Transverse colon (tissue), 4 donors: ENCODE measurements around the gene DEFB118. TPM values are rescaled to one million over a fixed set of nuclear protein-coding genes. Genes with fewer than 3 reads are reported as not detected.

Experiments used
- DNase-seq: peaks from one replicate; pipeline ENCODE4 v3.0.0-alpha.2; 2019
- H3K27ac ChIP-seq, 4 donors: fragments of 200-600 bp; sonication (generic); 2 replicates each; pipeline ENCODE4 v1.5.1; 2016 to 2018; ENCODE audit warnings: inconsistent platforms in 4 of 4
- H3K27me3 ChIP-seq: fragments of 200-600 bp; sonication (generic); 2 replicates; pipeline ENCODE4 v1.5.1; 2017; ENCODE audit warnings: inconsistent platforms
- H3K36me3 ChIP-seq, 4 donors: fragments of 200-600 bp; sonication (generic); 2 replicates each; pipeline ENCODE4 v1.5.1; 2017 to 2019; ENCODE audit warnings: inconsistent platforms in 4 of 4
- H3K4me1 ChIP-seq, 4 donors: fragments of 200-600 bp; sonication (generic); 2 replicates each; pipeline ENCODE4 v1.5.1; 2017 to 2020; ENCODE audit warnings: inconsistent platforms in 4 of 4
- H3K4me3 ChIP-seq, 4 donors: fragments of 200-600 bp; sonication (generic); 1 replicate in 1 of 4; 2 replicates in 3 of 4; pipeline versions ENCODE4 v1.5.1 to v1.6.1; 2017 to 2019; ENCODE audit warnings: inconsistent platforms in 4 of 4
- H3K9me3 ChIP-seq, 2 donors: fragments of 200-600 bp; sonication (generic); 2 replicates each; pipeline ENCODE4 v1.5.1; 2017 to 2019; ENCODE audit warnings: inconsistent platforms in 2 of 2
- CTCF ChIP-seq, 5 experiments: fragments of 200-600 bp in 3 of 5; fragments of 450-650 bp in 2 of 5; sonication (generic) in 3 of 5; IDR thresholded peaks; 1 replicate in 2 of 5; 2 replicates in 3 of 5; pipeline ENCODE4 v1.5.1; 2016 to 2017; ENCODE audit warnings: antibody characterized with exemption in 5 of 5, inconsistent platforms in 3 of 5, mild to moderate bottlenecking in 2 of 5, moderate library complexity in 1 of 5
- EP300 ChIP-seq: sonication (generic); formaldehyde crosslinking; IDR thresholded peaks from one replicate; pipeline ENCODE4 v1.6.1; 2017; ENCODE audit warnings: antibody characterized with exemption, low read depth
- POLR2A ChIP-seq: fragments of 450-650 bp; IDR thresholded peaks from one replicate; pipeline ENCODE4 v1.6.1; 2016; ENCODE audit warnings: antibody characterized with exemption, mild to moderate bottlenecking, moderate library complexity
- POLR2AphosphoS5 ChIP-seq, 3 donors: sonication (generic); formaldehyde crosslinking; IDR thresholded peaks; one replicate each; pipeline ENCODE4 v1.6.1; 2016; ENCODE audit warnings: antibody characterized with exemption in 3 of 3
- WGBS, 2 donors: methylation state at CpG; one replicate each; pipeline ENCODE4 v1.1.5; 2018; ENCODE audit warnings: low coverage in 1 of 2; 5-methylcytosine and 5-hydroxymethylcytosine counted together
- in situ Hi-C, 4 donors: fragments of 200-750 bp; cut with MboI; loops; one replicate each; pipeline versions ENCODE4 v1.15.0 to v1.15.1; 2017; ENCODE audit warnings: low sequenced_read_pairs in 3 of 4, low pct_ligation_motif_present in 1 of 4, low pct_unique_long_range_greater_than_20kb in 1 of 4
- intact Hi-C: fragments of 100-400 bp; cut with DNase I; formaldehyde crosslinking; loops from one replicate; pipeline ENCODE4 v1.15.1; 2023; ENCODE audit warnings: low total_unique reads
- total RNA-seq, 4 donors: library from RNA; depleted of rRNA; stranded (reverse); fragments of >200 nt; gene quantifications; one replicate each; pipeline ENCODE4 v1.1.0, GENCODE V29; 2016

The DEFB118 gene
- total RNA-seq, 4 donors from 2014 or later: not detected

- Histone ChIP-seq H3K27me3 (no peaks in the 10 kb centered on the region), H3K4me3 (no peak overlapping the region), H3K27ac (no peak overlapping the region), H3K36me3 (no peaks in the 10 kb centered on the region), H3K9me3 (no peaks in the 10 kb centered on the region), H3K4me1 (no peaks in the 10 kb centered on the region)
- no peak for DNase-seq
- intact Hi-C loops (no loop called here), in situ Hi-C loops (no loop called here)
- 66 to 82% methylated on average over 1 to 2 of the region's 2 CpGs for WGBS, 2 donors
- no peak for TF ChIP-seq EP300
- TF ChIP-seq CTCF (IDR thresholded peaks at IDR 0.05): no peak
- TF ChIP-seq POLR2A: no peak
- no peak for TF ChIP-seq POLR2AphosphoS5 (IDR thresholded peaks at IDR 0.05)
Observed at GRCh38 chr20:31392836-31393235, 24.4 kb downstream of the DEFB118 start.

- in situ Hi-C loops: no loop called here
- H3K27me3 ChIP-seq: no peaks in the 10 kb centered on the region
- intact Hi-C loops: no loop called here
- no peaks in the 10 kb centered on the region for H3K9me3 ChIP-seq
- WGBS, 2 donors: 21 to 42% methylated on average over 3 of the region's 3 CpGs
- no peak for TF ChIP-seq CTCF (IDR thresholded peaks at IDR 0.05)
- no peak for TF ChIP-seq POLR2AphosphoS5 (IDR thresholded peaks at IDR 0.05)
- no peak for TF ChIP-seq POLR2A
- TF ChIP-seq EP300: no peak
- no peaks in the 10 kb centered on the region for H3K36me3 ChIP-seq
- no peak for DNase-seq
- no peaks in the 10 kb centered on the region for H3K4me1 ChIP-seq
- no peak overlapping the region for H3K4me3 ChIP-seq
- H3K27ac ChIP-seq: no peak overlapping the region
Observed at GRCh38 chr20:31394900-31395299, 26.5 kb downstream of the DEFB118 start.

- Histone ChIP-seq H3K27me3 (no peaks in the 10 kb centered on the region), H3K9me3 (no peaks in the 10 kb centered on the region), H3K4me3 (no peak overlapping the region), H3K4me1 (no peaks in the 10 kb centered on the region), H3K36me3 (no peaks in the 10 kb centered on the region), H3K27ac (no peak overlapping the region)
- intact Hi-C loops (no loop called here), in situ Hi-C loops (loop anchor here in 1 of 4 donors (25.0 kb wide), 1 partner anchor 92 kb away; the partner anchor contains the start of gene DEFB116)
- TF ChIP-seq EP300 (no peak), POLR2AphosphoS5 (IDR thresholded peaks at IDR 0.05) (no peak), CTCF (IDR thresholded peaks at IDR 0.05) (no peak), POLR2A (no peak)
- 40% methylated on average over 1 of the region's 1 CpG; no CpG with 5 or more reads in 1 of the 2 donors for WGBS, 2 donors
- DNase-seq: no peak
Observed at GRCh38 chr20:31403886-31404285, 35.5 kb downstream of the DEFB118 start.

GRCh38 chr20:31406115-31406514 is 37.7 kb downstream of the DEFB118 start, which contains the start of gene DEFB121:
Gene DEFB121 (minus strand): TSS chr20:31406215. CDS start chr20:31406152, 63 bp downstream.
- no peak for DNase-seq
- Histone ChIP-seq H3K27ac (no peak within 1 kb of the TSS), H3K9me3 (no peaks in the 10 kb centered on the region), H3K4me1 (no peaks in the 10 kb centered on the region), H3K36me3 (no peaks in the 10 kb centered on the region), H3K4me3 (no peak within 1 kb of the TSS), H3K27me3 (no peaks in the 10 kb centered on the region)
- TF ChIP-seq EP300: no peak
- no peak for TF ChIP-seq CTCF (IDR thresholded peaks at IDR 0.05)
- TF ChIP-seq POLR2AphosphoS5 (IDR thresholded peaks at IDR 0.05): no peak
- TF ChIP-seq POLR2A: no peak
- in situ Hi-C loops (loop anchor here in 1 of 4 donors (25.0 kb wide), 1 partner anchor 94 kb away; the partner anchor contains the start of gene DEFB116), intact Hi-C loops (no loop called here)
- 37 to 41% methylated on average over 2 to 3 of the region's 3 CpGs for WGBS, 2 donors
